ENCODE data around the gene KCTD16.

Gene KCTD16

GRCh38 chr5:144166696-144167095, 4.0 kb upstream of the KCTD16 start:
- no peak for DNase-seq (ENCODE audit: low read depth, low spot score)

- no peak for DNase-seq (ENCODE audit: low read depth, low spot score)
These were observed 2.7 kb upstream of the KCTD16 start for GRCh38 chr5:144167998-144168397.

- DNase-seq (ENCODE audit: low read depth, low spot score) = no peak
These were observed 783 bp upstream of the KCTD16 start for GRCh38 chr5:144169904-144170275.

GRCh38 chr5:144173766-144174165, 3.1 kb downstream of the KCTD16 start:
- DNase-seq (ENCODE audit: low read depth, low spot score) = no peak

- DNase-seq (ENCODE audit: low read depth, low spot score) = no peak
These were observed 6.9 kb downstream of the KCTD16 start for GRCh38 chr5:144177548-144177947.

- no peak for DNase-seq (ENCODE audit: low read depth, low spot score)
These were observed 8.6 kb downstream of the KCTD16 start for GRCh38 chr5:144179226-144179625.

- DNase-seq (ENCODE audit: low read depth, low spot score) = peak; percentile 43
These were observed 12.7 kb downstream of the KCTD16 start for GRCh38 chr5:144183254-144183889.

GRCh38 chr5:144187699-144188294, 17.1 kb downstream of the KCTD16 start:
- DNase-seq (ENCODE audit: low read depth, low spot score) = peak; percentile 86

GRCh38 chr5:144189800-144190429, 19.2 kb downstream of the KCTD16 start:
- peak; percentile 54 for DNase-seq (ENCODE audit: low read depth, low spot score)

GRCh38 chr5:144191531-144191930, 20.9 kb downstream of the KCTD16 start:
- no peak for DNase-seq (ENCODE audit: low read depth, low spot score)

GRCh38 chr5:144191998-144192397, 21.3 kb downstream of the KCTD16 start:
- DNase-seq (ENCODE audit: low read depth, low spot score) = peak; percentile 50

- DNase-seq (ENCODE audit: low read depth, low spot score) = no peak
These were observed 22.0 kb downstream of the KCTD16 start for GRCh38 chr5:144192661-144193060.

- DNase-seq (ENCODE audit: low read depth, low spot score) = no peak
These were observed 23.5 kb downstream of the KCTD16 start for GRCh38 chr5:144194144-144194543.

- DNase-seq (ENCODE audit: low read depth, low spot score) = no peak
These were observed 24.8 kb downstream of the KCTD16 start for GRCh38 chr5:144195448-144195847.

GRCh38 chr5:144196612-144197011, 25.9 kb downstream of the KCTD16 start:
- DNase-seq (ENCODE audit: low read depth, low spot score) = no peak

GRCh38 chr5:144198386-144198785, 27.7 kb downstream of the KCTD16 start:
- DNase-seq (ENCODE audit: low read depth, low spot score) = peak; percentile 28

GRCh38 chr5:144201588-144201987, 30.9 kb downstream of the KCTD16 start:
- DNase-seq (ENCODE audit: low read depth, low spot score) = no peak

- DNase-seq (ENCODE audit: low read depth, low spot score) = peak; percentile 59
These were observed 31.4 kb downstream of the KCTD16 start for GRCh38 chr5:144202072-144202471.

GRCh38 chr5:144202726-144203125, 32.1 kb downstream of the KCTD16 start:
- no peak for DNase-seq (ENCODE audit: low read depth, low spot score)

GRCh38 chr5:144203750-144204596, 33.3 kb downstream of the KCTD16 start:
- DNase-seq (ENCODE audit: low read depth, low spot score) = peak; percentile 87

GRCh38 chr5:144205141-144205551, 34.5 kb downstream of the KCTD16 start:
- peak; percentile 73 for DNase-seq (ENCODE audit: low read depth, low spot score)

- DNase-seq (ENCODE audit: low read depth, low spot score) = peak; percentile 13
These were observed 35.5 kb downstream of the KCTD16 start for GRCh38 chr5:144206141-144206540.

All from astrocyte of the hippocampus (primary cell).